Heart left ventricle (tissue), 13 donors: ENCODE measurements around the gene INF2.

Experiments used
- CTCF ChIP-seq, 12 donors: fragments of 200-600 bp; sonication (generic) in 4 of 12; IDR thresholded peaks; one replicate each; pipeline versions ENCODE4 v1.5.0 to v1.8.0; 2018 to 2022; ENCODE audit warnings: antibody characterized with exemption in 12 of 12, mild to moderate bottlenecking in 5 of 12
- POLR2A ChIP-seq, 2 donors: fragments of 450-650 bp; IDR thresholded peaks; one replicate each; pipeline ENCODE4 v1.6.1; 2017; ENCODE audit warnings: antibody characterized with exemption in 2 of 2, mild to moderate bottlenecking in 2 of 2, moderate library complexity in 2 of 2
- donor health status: ischemic (EF 13 %, LVEDD 7.1; RV severe dilation, severe dysfunction).
- donor health status: DM: no; HTN: yes; CAD: no.
- donor health status: DM: no; HTN: no; CAD: no.
- donor health status: ischemic (EF 25% LVEDD 6.9; RV normal size, moderate dysfunction).
- donor health status: ischemic (EF 25% LVEDD 5.7; RV mildly dilated, moderate dysfunction).
- donor health status: ischemic (EF 35%, LVEDD 5.7; RV mildly dilated, moderate dysfunction).
- donor health status: nonischemic (EF 11% LVEDD 7.7; RV severe dilation, severe dysfunction).
- donor health status: DM: yes; HTN: yes; CAD: no.
- donor health status: PGD.
- donor health status: ischemic (EF 29% LVEDD 5.4; RV normal size, mild dysfunction).
- donor health status: nonischemic (EF 23%, LVEDD 6.1; RV moderate dilation, normal function).

- no peak for TF ChIP-seq CTCF (IDR thresholded peaks at IDR 0.05)
- no peak for TF ChIP-seq POLR2A (IDR thresholded peaks at IDR 0.05)
Observed at GRCh38 chr14:104696671-104697316, 7.4 kb downstream of the INF2 start.
